Left hindlimb (tissue), 1 donor: ENCODE results near the gene TPSAB1.

ENCODE experiments used
- DNase-seq: peaks from one replicate; pipeline ENCODE4 v3.0.0-alpha.2; 2018

TPSAB1 gene

GRCh38 chr16:1211451-1212268 lies 28.8 kb upstream of the TPSAB1 start:
- DNase-seq, result no peak

GRCh38 chr16:1212616-1213194 lies 27.8 kb upstream of the TPSAB1 start:
- DNase-seq, result no peak

- no peak for DNase-seq
Observed at GRCh38 chr16:1213231-1213630, 27.3 kb upstream of the TPSAB1 start.

- DNase-seq, result no peak
Observed at GRCh38 chr16:1213796-1214372, 26.6 kb upstream of the TPSAB1 start.

GRCh38 chr16:1214719-1215118 lies 25.8 kb upstream of the TPSAB1 start:
- no peak for DNase-seq

- no peak for DNase-seq
Observed at GRCh38 chr16:1215574-1216295, 24.8 kb upstream of the TPSAB1 start.

- no peak for DNase-seq
Observed at GRCh38 chr16:1216296-1216619, 24.2 kb upstream of the TPSAB1 start.

- DNase-seq, result no peak
Observed at GRCh38 chr16:1216681-1217400, 23.7 kb upstream of the TPSAB1 start.

- DNase-seq, result no peak
Observed at GRCh38 chr16:1217526-1217925, 23.0 kb upstream of the TPSAB1 start.

GRCh38 chr16:1218061-1218929 lies 22.2 kb upstream of the TPSAB1 start:
- DNase-seq, result no peak

- DNase-seq, result no peak
Observed at GRCh38 chr16:1218930-1219611, 21.4 kb upstream of the TPSAB1 start.

- no peak for DNase-seq
Observed at GRCh38 chr16:1220098-1220728, 20.3 kb upstream of the TPSAB1 start.

GRCh38 chr16:1220841-1221627 lies 19.5 kb upstream of the TPSAB1 start:
- no peak for DNase-seq

GRCh38 chr16:1221628-1222552 lies 18.6 kb upstream of the TPSAB1 start:
- DNase-seq, result no peak

GRCh38 chr16:1222553-1223354 lies 17.8 kb upstream of the TPSAB1 start:
- no peak for DNase-seq

GRCh38 chr16:1223355-1224214 lies 16.9 kb upstream of the TPSAB1 start:
- DNase-seq, result no peak

- DNase-seq, result no peak
Observed at GRCh38 chr16:1224558-1224957, 15.9 kb upstream of the TPSAB1 start.
